ENCODE measurements around the gene IL1RL2.

The IL1RL2 gene

DNA sequence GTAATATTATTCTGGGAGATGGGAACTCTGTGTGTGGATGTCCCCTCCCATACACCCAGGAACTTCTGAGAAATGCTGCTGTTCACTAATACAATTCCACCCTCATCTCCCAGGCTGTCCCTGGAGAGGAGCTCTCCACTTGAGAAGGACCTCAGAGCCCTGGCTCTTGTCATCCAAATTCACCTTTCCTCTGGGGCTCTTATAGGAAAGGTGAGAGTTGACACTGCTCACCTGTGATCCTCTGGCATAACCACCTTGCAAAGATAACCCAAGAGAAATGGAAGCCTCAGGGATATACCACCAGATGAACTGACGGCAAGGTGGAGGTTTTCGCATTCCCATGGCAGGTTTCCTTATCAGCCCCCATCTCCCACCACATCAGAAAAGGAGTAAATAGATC is 52.0 kb downstream of the IL1RL2 start:
- DNase-seq (ENCODE audit: low read depth), result no peak

DNA sequence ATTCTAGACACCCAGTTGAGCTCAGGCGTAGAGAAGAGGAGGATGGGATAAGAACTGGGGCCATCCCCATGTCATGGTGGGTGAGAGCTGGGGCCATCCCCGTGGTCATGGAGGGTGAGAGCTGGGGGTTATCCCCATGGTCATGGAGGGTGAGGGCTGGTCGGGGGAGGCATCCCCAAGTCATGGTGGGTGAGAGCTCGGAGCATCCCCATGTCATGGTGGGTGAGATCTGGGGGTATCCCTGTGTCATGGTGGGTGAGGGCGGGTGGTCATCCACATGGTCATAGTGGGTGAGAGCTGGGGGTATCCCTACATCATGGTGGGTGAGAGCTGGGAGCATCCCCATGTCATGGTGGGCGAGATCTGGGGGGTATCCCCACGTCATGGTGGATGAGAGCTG is 52.5 kb downstream of the IL1RL2 start:
- no peak for DNase-seq (ENCODE audit: low read depth)

DNA sequence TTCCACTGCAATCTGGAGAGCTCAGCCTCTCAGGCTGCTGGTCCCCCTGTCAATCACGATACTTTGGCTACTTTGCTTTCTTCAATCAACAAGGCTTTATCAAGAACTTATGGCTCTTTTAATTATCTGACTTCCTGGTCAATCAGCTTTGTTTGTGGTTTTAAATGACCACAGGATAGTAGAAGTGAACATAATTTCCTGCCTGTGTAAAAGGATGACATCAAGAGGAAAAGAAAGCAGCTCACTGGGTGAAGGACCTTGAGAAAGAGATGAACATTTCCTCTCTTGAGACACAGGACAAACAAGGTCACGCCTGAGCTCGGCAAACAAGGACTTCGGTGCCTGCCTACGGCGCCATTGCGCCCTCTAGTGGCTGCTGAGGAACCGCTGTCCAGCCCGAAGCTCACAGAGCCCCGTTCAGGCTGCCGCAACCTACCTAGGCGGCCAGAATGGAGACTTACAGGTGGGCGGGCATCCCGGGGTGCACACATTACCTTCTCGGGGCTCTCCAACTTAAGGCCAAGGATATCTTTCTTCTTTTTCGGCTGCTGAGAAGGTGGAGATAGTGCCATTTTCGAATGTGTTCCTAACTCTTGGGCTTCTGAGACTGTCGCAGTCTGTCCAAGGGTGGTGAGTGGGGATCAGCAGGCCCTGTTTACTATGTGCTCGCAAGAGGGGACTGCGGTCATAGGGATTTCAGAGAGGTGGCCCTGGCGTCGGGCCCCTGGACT is 54.0 kb downstream of the IL1RL2 start:
- DNase-seq (ENCODE audit: low read depth), result peak; percentile 100

DNA sequence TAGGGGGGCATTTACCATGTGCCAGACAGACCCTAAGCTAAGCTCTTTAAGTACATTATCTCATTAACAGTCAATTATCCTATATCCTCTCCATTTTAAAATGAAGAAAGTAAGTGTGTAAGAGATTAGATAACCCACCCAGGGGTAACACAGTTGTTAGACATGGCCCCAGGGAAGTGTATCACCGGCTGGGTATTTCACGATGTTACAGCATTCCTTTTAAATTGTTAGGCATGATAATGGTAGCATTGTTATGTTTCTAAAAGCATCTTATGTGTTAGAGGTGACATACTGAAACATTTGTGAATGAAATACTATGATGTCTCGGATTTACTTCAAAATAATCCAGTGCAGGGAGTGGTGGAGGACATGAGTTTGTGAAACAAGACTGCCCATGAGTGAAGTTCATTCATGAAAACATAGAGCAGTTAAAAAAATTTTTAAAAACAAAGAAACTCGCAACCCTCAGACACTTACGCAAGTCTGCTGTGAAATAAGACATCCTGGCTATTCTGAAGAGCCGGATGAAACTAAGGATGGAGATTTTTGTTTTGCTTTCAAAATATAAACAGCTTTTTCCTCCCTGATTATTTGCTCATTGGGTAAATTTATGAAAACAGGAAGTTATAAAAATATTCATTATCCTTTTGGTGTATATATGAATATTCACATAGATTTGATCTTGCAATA is 54.9 kb downstream of the IL1RL2 start:
- DNase-seq (ENCODE audit: low read depth), result peak; percentile 55

DNA sequence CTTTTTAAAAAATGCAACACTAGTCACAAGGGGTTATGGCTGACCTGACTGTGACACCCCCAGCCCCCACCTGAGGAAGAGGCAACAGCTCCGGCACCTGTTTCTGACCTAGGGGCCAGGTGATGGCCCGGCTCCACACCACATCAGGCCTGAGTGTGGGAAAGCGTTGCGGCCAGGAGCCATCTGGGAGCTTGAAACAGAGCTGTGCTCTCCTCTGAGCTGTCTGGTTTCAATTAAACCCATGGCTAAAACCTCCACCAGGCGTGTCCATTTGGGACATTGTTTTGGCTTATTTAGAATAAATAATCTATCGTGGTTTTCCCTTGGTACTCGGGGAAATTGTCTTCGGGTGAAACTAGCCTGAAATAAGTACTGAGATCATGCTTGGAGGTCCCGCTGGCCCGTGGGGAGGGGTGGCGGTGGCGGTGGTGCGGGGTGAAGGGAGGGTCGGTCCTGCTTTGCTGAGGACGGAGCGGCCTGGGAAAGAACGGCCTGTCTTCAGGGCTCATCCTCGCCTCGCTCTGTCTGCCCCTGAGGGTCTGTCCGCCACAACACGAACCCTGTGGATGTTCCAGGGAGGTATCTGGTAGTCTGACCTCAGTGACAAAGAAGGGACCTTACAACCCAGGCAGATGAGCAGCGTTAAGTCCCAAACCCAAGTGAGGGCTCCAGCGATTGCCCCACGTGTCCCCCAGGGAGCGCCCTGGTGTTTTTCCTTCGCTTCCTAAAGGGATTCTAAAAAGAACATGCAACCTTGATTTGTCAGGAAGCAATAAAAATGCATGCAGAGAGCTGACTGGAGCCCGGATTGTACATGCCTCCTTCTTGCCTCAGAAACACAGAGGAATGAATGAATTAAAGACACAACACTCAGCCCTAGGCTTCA is 58.7 kb downstream of the IL1RL2 start:
- DNase-seq (ENCODE audit: low read depth), result peak; percentile 34

DNA sequence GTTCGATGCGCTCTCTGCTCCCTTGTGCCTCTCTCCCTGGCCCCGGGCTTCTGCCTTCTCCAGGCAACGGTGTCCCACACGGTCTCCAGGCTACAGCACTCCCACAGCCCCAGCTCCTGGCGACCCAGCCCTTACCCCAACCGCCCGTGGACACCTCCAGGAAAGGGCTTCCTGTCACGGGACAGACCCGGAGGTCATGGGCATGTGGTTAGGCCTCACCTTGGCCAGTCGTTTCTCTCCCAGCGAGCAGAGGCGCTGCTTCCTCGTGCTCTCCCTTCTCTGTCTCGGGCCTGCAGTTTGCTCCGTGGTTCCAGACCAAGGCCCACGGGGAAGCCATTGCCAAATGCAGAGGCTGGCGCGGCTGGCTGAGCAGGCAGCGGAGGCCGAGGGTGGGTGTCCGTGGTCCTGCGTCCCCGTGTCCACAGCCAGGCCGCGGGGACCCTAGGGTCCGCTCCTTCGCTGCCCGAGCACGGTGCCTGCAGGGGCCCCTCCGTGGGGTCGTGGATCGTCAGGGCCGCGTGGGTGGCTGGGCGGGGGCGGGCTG is 63.5 kb downstream of the IL1RL2 start:
- no peak for DNase-seq (ENCODE audit: low read depth)

DNA sequence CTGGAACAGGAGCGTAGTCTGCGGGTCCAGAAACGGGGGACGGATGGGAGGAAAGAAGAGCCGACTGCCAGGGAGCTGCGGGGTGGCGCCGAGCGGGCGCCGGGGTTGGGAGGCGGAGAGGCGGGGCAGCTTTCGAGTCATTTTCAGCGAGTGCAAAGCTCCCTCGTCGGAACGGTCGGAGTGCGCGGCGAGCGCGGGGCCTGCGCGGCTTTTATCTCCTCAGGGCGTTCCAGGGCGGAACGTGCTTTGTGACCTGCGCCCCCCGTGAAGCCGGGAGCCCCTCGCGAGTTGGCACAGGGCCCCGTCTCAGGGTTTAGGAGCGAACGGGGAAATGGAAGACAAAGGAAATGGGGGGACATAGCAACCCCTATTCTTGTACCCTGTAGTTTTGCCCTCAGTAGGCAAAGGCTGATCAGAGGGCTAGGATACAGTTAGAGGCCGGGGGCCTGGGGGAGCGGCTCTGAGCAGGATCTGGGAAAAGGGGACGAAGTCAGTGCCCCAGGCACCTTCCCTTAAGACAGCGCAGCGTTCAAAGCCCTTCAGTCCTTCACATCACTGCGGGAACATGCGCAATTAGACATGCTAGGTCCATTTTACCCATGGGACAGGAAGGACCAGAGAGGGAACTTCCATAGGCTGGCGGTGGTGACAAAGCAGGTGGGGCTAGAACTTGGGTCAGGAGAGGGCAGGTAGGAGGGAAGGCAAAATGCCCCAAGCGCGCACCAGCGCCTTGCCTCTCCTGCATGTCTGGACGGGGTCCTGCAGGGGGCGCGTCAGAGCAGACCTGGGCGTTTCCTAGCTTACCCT is 64.4 kb downstream of the IL1RL2 start:
- peak; percentile 41 for DNase-seq (ENCODE audit: low read depth)

DNA sequence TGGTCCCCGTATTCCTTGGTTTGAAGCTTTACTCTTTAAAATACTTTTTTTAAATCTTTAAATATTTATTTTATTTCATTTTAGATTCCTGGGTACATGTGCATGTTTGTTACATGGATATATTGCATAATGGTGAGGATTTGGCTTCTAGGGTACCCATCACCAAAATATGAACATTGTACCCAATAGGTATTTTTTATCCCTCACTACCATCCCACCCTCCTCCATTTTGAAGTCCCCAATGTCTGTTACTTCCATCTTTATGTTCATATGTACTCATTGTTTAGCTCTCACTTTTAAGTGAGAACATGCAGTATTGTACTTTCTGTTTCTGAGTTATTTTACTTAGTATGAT is 65.0 kb downstream of the IL1RL2 start:
- DNase-seq (ENCODE audit: low read depth), result no peak

DNA sequence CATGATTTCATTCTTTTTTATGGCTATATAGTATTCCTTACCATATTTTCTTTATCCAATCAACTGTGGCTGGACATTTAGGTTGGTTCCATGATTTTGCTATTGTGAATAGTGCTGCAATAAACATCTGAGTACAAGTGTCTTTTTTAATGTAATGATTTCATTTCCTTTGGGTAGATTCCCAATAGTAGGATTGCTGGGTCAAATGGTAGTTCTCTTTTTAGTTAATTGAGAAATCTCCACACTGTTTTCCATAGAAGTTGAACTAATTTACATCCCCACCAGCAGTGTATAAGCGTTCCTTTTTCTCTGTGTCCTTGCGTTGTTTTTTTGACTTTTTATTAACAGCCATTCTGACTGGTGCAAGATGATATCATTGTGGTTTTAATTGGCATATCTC is 65.4 kb downstream of the IL1RL2 start:
- no peak for DNase-seq (ENCODE audit: low read depth)

DNA sequence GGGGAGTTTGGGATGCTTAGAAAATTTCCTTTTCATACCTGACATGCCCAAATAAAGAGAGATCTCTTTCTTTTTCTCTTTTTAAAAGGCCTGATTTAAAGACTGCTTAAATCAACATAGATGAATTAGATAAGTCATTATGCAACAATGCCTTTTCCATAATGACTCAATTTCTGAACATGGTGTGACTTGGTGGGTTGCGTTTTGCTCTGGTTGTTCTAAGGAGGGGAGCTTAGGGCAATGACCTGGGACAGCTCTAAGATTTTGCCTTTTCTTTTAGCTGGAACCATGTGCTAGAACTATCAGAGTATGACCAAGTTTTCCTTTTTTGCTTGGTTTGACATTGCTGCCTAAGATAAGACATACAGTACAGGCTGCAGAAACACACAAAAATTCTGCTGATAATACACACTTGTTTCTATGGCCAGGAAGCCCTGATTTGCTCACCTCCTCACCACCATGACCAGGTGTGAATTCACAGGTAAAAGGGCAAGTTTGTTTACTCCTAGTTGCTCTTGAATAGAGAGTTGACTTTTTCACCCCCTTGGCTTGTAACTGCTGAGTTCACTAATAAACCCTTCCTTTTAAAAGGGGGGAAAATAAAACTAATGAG is 66.4 kb downstream of the IL1RL2 start:
- peak; percentile 72 for DNase-seq (ENCODE audit: low read depth)

DNA sequence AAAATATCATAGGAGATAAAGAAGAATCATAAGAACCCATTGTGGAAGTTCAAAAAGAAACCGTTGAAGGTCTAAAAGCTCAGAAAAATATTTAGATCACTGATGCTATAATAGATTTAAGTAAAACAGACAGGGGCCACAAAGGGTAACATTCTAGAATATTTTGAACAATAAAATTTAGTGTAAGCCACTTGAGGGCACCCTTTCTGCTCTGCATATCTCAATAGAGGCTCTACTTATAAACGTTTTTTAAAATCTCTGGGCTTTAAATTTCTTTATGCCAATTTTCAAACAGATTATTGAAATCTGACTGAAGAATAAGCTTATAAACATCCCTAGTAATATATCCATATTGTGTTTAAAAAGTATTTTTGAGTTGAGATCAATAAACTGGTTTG is 66.9 kb downstream of the IL1RL2 start:
- DNase-seq (ENCODE audit: low read depth), result peak; percentile 53

DNA sequence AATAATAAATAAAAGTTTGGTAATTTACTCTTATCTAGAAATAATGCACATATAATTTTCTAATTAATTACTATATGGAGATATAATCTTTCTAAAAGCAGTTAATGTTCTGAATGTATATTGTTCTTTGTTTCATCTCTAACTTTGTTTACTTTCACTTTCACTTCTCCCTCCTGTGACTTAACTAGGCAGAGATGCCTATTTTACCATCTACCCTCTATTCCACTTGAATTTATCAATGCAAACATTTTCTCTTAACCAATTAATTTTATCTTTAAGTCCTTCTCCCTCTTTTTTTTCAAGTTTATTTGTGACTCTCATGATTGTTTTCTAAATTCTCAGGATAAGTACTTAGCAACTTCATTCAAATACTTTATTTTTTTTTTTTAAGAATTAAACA is 69.5 kb downstream of the IL1RL2 start:
- DNase-seq (ENCODE audit: low read depth), result no peak

DNA sequence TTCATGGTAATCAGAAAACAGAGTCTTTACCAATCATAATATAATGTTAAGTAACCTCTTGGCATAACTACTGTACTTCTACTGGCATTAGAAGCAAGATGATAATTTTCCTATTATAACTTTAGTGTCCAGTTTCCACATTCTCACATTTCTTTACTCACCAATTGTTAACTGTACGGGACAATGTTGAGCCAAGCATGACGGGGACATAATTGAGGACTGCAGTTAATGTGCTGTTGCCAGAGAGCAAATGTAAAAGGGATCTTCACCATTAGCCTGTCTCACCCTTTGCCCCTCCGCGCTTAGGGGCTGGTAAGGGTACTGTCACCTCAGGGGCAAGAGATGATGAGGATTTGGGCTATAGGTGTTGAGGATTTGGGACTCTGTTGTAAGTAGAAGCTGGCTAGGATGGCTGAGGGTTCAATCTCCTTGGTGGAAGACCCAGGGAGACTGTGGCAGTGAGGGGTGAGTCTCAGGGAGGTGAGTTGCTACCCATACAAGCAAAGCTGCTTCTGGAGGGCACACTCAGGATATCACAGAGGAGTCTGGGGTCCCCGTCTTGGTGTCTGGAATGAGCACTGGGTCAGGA is 70.1 kb downstream of the IL1RL2 start:
- no peak for DNase-seq (ENCODE audit: low read depth)

DNA sequence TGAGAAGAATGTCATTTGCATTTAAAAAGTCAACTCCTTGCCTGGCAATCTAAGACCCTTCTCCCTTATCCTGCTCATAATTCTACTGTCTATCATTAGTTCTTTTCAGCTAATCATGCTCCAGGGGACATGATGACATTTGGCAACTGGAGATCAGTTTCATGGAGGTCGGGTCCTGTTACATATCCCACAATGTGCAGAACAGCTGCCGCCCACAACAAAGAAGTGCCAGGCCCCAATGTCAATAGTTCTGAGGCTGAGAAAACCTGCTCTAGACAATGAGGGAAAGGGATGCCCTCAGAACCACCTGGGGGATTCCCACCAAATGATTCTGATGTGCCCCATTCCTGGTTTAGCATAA is 71.2 kb downstream of the IL1RL2 start:
- DNase-seq (ENCODE audit: low read depth), result no peak

DNA sequence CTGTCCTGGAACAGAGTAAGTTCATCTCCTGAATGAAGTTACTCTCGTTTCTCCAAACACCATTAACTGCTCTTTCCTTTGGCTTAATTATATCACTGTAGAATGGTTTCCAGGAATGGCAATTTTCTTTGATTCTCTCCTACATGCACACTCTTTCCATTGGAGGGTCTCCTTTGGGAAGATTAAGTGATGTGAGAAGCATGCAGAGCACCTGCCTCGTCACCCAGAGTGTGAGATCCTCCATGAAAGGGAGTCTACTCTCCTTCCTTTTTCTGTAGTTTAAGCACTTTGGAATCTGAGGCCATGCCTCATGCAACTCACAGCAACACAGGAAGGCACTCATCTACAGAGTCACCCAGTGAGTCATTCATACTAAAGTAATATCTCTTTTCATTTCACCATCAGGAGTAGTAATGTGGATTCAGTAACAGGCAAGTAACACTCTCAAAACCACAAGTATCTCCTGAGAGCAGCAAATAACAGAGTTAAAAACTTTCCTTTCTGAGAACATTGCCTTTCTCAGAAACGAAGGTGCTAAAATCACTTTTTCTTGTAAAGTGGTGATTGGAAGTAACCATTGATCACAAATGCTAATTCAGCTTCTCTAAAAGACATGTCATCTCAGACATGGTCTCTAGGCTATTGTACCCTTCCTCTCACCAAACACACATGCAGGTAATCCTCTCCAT is 71.7 kb downstream of the IL1RL2 start:
- DNase-seq (ENCODE audit: low read depth), result peak; percentile 99

DNA sequence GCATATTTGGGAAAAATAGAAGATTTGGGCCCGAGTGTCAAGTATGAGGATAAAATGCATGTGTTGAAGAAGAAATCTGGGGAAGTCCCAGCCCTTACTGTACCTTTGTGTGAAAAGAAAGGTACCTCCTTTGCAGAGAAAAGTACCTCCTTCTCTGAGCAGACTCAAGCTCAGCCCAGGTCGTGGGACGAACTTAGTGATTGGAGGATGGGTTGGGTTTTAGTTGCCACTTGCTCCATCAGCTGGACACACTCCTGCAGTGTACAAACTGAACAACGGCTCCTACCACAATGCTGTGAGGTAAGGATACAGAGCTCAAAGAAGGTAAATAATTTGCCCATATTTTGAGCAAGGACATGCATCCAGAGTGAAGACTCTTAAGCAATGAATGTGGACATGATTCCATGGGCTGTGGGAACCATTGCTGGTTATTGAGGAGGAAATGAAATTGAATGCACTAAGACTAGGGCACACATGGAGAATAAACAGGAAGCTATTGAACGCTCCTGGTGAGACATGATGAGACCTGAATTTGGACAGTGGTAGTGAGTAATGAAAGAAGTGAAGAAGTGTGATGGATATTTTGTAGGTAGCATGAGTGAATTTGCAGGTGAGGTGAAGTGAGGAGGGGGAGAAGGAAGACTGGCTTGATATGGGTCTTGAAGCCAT is 74.8 kb downstream of the IL1RL2 start:
- no peak for DNase-seq (ENCODE audit: low read depth)

DNA sequence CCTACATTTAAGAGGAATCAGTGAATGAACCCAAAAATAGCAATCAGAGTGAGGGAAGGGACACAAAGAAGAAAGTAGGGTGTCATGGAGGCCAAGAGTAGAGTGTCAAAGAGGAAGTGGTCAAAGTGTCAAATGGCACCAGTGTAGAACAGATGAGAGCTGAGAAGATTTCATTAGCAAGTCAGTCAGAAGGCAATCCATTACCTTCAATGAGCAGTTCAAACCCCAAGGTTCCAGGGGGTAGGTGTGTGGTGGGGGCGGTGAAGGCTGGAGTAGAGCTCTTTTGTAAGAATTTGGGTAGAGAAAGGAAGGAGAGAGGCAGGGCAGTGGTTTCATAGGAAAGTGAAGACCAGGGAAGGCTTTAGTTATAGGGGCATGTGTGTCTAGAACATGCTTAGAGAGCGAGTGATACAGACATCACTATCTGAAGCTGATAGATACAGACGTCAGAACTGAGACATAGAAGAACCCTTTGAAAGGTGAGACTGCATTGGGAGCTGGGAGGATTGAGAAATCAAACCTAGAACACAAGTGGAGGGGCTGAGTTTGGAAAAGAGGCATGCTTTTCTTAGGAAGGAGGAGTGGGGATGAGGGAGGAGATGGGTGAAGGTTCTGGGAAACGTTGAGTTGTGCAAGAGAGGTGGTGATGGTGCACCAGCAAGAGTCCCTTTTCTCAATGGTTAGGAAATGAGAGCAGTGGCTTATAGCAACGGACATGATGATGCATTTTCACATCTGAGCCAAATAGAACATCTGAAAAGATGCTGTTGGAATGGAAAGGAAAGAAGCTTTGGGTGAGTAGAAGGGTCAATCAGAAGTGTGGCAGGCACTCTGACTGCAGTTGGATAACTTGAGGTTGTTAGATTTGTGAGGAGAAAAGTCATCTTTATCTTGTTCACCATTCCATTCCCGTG is 75.7 kb downstream of the IL1RL2 start:
- DNase-seq (ENCODE audit: low read depth), result peak; percentile 87

DNA sequence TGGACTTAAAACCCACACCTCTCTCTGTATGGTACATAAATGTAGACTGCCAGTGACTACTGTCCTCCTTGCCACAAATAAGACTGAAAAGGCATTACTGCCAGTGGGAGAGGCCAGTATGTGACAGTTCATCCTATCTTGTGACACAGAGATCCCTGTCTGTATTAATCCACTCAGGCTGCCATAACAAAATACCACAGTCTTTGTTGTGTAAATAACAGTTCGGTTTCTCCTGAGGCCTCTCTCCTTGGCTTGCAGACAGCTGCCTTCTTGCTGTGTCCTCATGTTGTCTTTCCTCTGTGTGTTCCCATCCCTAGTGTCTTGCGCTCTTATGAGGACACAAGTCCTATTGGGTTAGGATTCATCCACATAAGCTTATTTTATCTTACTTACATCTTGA is 78.1 kb downstream of the IL1RL2 start:
- DNase-seq (ENCODE audit: low read depth), result no peak

DNA sequence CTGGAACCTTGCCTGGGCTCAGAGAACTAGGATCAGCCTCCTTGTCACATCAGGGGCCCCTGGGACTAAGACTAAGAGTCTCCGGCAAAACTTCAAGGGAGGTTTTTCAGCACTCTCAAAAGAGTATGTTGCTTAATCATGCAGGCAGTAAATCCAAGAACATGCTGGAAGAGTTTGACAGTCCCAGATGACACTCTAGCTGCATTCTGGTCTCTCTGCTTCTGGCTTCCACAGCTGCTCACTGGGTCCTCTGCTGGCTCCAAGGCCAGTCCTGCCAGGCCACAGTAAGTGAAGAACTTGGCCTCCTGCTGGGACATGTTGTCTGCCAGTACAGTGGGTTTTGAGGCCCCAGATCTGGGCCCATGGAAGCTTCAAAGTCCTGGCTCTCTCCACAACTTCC is 79.4 kb downstream of the IL1RL2 start:
- DNase-seq (ENCODE audit: low read depth), result peak; percentile 74
